Retinal pigment epithelial cell (primary cell): Measurements from ENCODE around the gene CDC42BPB.

Experiments used
- DNase-seq: peaks from one replicate; pipeline ENCODE4 v3.0.0-alpha.2; 2010; ENCODE audit warnings: low read depth
- H3K4me3 ChIP-seq: 2 replicates; pipeline ENCODE4 v1.5.1; 2011; ENCODE audit warnings: mild to moderate bottlenecking, low read length, control low read depth, moderate library complexity
- CTCF ChIP-seq: conservative IDR thresholded peaks from 2 replicates; pipeline ENCODE4 v1.5.1; 2011; ENCODE audit warnings: low read depth, low read length, control low read depth, inconsistent platforms

CDC42BPB gene

GRCh38 chr14:103091883-103092222, 34.5 kb upstream of the CDC42BPB start:
- no peak for TF ChIP-seq CTCF
- peak overlapping the region; percentile 39 for H3K4me3 ChIP-seq
- no peak for DNase-seq

GRCh38 chr14:103091041-103091882, 33.9 kb upstream of the CDC42BPB start:
- peak overlapping the region; percentile 39 for H3K4me3 ChIP-seq
- TF ChIP-seq CTCF, result peak; percentile 53
- no peak for DNase-seq

DNA sequence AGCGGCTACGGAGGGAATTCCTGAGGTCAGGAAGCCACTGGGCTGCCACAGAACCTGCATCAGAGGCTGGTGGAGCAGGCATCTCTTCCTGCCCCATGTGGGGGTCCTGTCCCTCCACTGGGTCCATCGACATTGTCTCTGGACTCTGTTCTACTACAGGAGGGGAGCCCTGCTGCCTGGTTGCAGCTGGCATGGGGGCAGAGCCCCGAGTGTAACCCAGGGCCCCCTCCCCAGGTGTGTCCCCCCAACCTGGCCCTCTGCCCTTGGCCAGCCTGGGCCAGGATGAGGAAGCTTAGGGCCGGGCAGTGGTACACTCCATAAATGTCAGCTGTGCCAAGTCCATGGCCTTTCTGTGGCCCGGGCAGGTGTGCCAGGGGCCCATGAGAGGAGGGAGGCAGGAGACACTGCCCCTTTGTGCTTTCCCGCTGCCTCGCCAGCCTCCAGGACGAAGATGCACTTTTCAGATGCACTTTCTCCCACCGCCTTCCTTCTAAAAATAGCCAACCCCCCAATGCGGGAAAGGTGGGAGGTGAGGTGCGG, 33.2 kb upstream of the CDC42BPB start:
- TF ChIP-seq CTCF, result no peak
- DNase-seq, result no peak
- H3K4me3 ChIP-seq, result no peak overlapping the region

DNA sequence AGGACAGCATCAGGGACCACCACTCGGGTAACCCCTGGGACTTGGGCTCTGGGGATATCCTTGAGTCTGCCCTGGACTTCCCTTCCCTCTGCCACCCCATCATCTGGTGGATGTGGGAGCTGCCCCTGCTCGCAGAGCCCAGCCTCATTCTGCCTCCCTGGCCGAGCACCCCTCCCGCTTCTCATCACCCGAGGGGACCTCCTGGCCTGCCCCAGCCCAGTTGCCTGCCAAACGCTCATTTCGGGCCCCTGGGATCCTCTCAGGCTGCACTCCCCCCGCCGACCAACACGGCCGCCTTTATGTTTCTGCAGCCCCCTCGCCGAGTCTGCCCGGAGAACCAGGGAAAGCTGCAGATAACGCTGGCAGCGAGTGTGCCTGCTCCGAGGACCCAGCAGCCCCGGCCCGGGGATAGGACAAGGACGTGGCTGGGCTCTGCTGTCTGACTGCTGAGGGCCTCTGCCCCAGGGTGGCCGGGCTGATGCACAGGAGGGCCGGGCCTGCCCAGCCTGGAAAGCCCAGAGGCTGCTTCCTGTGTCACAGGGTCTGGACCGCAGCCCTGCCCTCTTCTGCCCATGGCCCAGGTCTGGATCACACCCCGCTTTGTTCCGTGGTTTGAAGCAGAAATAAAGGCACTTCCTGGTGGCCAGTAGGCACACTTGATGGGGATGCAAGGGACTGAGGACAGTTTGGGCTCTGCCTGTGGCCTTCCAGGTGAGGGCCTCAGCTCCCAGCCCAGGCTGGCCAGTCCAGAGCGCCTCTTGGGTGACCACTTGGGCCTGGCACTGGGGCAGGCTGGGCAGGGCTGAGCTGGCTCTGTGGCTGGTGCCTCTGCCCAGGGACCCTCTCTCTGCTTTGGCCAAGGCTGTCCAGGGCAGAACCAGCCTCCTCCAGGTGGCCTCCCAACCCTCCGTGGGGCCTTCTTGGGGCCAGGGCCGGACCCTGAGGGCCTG, 32.3 kb upstream of the CDC42BPB start:
- no peak overlapping the region for H3K4me3 ChIP-seq
- no peak for TF ChIP-seq CTCF

GRCh38 chr14:103088921-103089320, 31.6 kb upstream of the CDC42BPB start:
- H3K4me3 ChIP-seq, result no peak overlapping the region
- DNase-seq, result no peak
- no peak for TF ChIP-seq CTCF

More for the DNA sequence above, 32.3 kb upstream of the CDC42BPB start:
- no peak for DNase-seq

DNA sequence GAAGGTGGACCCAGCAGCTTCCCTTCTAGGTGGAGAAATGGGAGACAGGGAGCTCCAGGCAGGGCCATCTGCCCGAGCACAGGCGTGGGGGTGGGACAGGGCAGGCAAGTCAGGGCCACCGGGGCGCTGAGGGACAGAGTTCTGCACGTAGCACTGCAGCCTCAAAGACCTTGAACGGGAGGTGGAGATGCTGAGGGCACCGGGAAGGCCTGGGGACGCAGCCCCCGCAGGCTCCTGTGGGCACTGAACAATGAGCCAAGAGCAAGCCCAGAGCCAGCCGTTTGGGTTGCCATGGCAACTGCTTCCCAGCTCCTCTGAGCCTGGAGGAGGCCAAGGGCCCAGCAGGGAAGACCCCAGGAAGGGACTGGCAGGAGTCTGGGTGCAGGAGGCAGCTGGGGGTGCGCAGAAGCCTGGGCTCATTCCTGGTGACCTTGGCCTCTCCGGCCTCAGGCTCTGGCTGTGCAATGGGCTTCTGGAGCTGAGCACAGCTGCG, 30.0 kb upstream of the CDC42BPB start:
- no peak for DNase-seq
- H3K4me3 ChIP-seq, result no peak overlapping the region
- TF ChIP-seq CTCF, result no peak
